Ovary (tissue), 3 donors: Measurements from ENCODE around the gene MEI1.

Experiments
- EP300 ChIP-seq: sonication (generic); formaldehyde crosslinking; IDR thresholded peaks from one replicate; pipeline ENCODE4 v1.6.1; 2017; ENCODE audit warnings: antibody characterized with exemption
- POLR2A ChIP-seq: fragments of 450-650 bp; IDR thresholded peaks from one replicate; pipeline ENCODE4 v1.6.1; 2017; ENCODE audit warnings: antibody characterized with exemption, mild to moderate bottlenecking, moderate library complexity
- TF ChIP-seq, protein P1 (sequence below), 3 donors: fragments of 450-650 bp in 2 of 3; fragments of 200-600 bp in 1 of 3; IDR thresholded peaks; one replicate each; pipeline versions ENCODE4 v1.5.1 to v1.8.0; 2016 to 2022; ENCODE audit warnings: antibody characterized with exemption in 3 of 3, mild to moderate bottlenecking in 1 of 3
- donor health status: DM: no; HTN: no; CAD: no.

DNA sequence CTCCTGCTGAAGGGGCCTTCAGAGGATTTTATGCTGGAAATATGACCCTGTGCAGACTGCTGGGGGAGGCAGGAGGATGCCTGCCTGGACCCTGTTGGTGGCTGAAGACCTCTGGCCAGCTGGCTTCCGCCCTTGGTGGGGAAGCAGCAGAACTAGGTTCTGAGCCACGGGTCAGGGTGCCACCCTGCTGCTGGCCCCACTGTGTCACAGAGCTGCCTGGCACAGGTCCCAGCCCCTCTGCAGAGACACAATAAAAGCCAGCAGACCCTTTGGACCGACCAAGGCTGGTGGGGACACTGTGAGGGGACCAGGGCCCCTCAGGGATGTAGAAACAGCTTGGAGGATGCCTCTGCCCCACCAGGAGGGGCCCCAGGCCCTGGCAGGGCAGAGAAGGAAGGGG is 126.7 kb downstream of the MEI1 start:
- no peak for TF ChIP-seq POLR2A
- TF ChIP-seq, protein P1, sequence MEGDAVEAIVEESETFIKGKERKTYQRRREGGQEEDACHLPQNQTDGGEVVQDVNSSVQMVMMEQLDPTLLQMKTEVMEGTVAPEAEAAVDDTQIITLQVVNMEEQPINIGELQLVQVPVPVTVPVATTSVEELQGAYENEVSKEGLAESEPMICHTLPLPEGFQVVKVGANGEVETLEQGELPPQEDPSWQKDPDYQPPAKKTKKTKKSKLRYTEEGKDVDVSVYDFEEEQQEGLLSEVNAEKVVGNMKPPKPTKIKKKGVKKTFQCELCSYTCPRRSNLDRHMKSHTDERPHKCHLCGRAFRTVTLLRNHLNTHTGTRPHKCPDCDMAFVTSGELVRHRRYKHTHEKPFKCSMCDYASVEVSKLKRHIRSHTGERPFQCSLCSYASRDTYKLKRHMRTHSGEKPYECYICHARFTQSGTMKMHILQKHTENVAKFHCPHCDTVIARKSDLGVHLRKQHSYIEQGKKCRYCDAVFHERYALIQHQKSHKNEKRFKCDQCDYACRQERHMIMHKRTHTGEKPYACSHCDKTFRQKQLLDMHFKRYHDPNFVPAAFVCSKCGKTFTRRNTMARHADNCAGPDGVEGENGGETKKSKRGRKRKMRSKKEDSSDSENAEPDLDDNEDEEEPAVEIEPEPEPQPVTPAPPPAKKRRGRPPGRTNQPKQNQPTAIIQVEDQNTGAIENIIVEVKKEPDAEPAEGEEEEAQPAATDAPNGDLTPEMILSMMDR (IDR thresholded peaks at IDR 0.05): no peak
- TF ChIP-seq EP300: no peak
